Smooth muscle cell (in vitro differentiated cells): Measurements from ENCODE around the gene HPCAL4. TPM values are rescaled to one million over a fixed set of nuclear protein-coding genes. Genes with fewer than 3 reads are reported as not detected.

Source experiments
- DNase-seq: peaks from one replicate; lab custom pipeline; 2025; ENCODE audit not compliant: unreplicated experiment; lab: John Stamatoyannopoulos, UW
- H2AFZ ChIP-seq: fragments of 200-600 bp; sonication (generic); 2 replicates; pipeline ENCODE4 v1.6.0; 2016; ENCODE audit warnings: antibody characterized with exemption, low read depth, mild to moderate bottlenecking
- H3F3A ChIP-seq: fragments of 200-600 bp; sonication (generic); 2 replicates; pipeline ENCODE4 v1.6.0; 2017; ENCODE audit warnings: antibody characterized with exemption, low read depth
- H3K27ac ChIP-seq: fragments of 200-600 bp; sonication (generic); 2 replicates; pipeline ENCODE4 v1.5.1; 2016; ENCODE audit warnings: low read depth, mild to moderate bottlenecking
- H3K27me3 ChIP-seq: fragments of 200-600 bp; sonication (generic); 2 replicates; pipeline ENCODE4 v1.6.1; 2016; ENCODE audit warnings: low read depth, mild to moderate bottlenecking
- H3K36me3 ChIP-seq: fragments of 200-600 bp; sonication (generic); 2 replicates; pipeline ENCODE4 v1.5.1; 2016; ENCODE audit warnings: low read depth
- H3K4me1 ChIP-seq: fragments of 200-600 bp; sonication (generic); 2 replicates; pipeline ENCODE4 v1.5.1; 2016; ENCODE audit warnings: low read depth
- H3K4me2 ChIP-seq: fragments of 200-600 bp; sonication (generic); 2 replicates; pipeline ENCODE4 v1.6.0; 2016; ENCODE audit warnings: mild to moderate bottlenecking
- H3K4me3 ChIP-seq: fragments of 200-600 bp; sonication (generic); 2 replicates; pipeline ENCODE4 v1.5.1; 2016; ENCODE audit warnings: mild to moderate bottlenecking
- H3K79me2 ChIP-seq: fragments of 200-600 bp; sonication (generic); 2 replicates; pipeline ENCODE4 v1.6.0; 2016; ENCODE audit warnings: low read depth, mild to moderate bottlenecking
- H3K9ac ChIP-seq: fragments of 200-600 bp; sonication (generic); 2 replicates; pipeline ENCODE4 v1.6.0; 2016; ENCODE audit warnings: low read depth
- H3K9me3 ChIP-seq: fragments of 200-600 bp; sonication (generic); replicated peaks from 2 replicates; pipeline ENCODE4 v1.5.1; 2016; ENCODE audit warnings: low read depth
- H4K20me1 ChIP-seq: fragments of 200-600 bp; sonication (generic); 2 replicates; pipeline ENCODE4 v1.6.0; 2016; ENCODE audit warnings: low read depth
- CTCF ChIP-seq: fragments of 200-600 bp; sonication (generic); IDR thresholded peaks from 2 replicates; pipeline ENCODE4 v1.5.1; 2017; ENCODE audit warnings: borderline replicate concordance, mild to moderate bottlenecking, antibody characterized with exemption; ENCODE audit not compliant: insufficient read depth, poor library complexity, severe bottlenecking
- WGBS: methylation state at CpG from one replicate; pipeline ENCODE4 v1.1.7; 2016; ENCODE audit warnings: low lambda C conversion rate; 5-methylcytosine and 5-hydroxymethylcytosine counted together
- polyA plus RNA-seq: library from polyadenylated mRNA; unstranded; fragments of >200 nt; fragmentation: Nextera tagmentation; extraction: Ambion mirVana; gene quantifications from 2 replicates; pipeline ENCODE4 v1.2.1, GENCODE V29; 2016
- total RNA-seq: library from RNA; depleted of rRNA; stranded (reverse); fragments of >200 nt; gene quantifications from 2 replicates; pipeline ENCODE4 v1.2.3, GENCODE V29; 2014

The HPCAL4 gene
- total and polyA plus RNA-seq, 2 experiments from 2014 or later: 0.04 TPM; not detected in 1

GRCh38 chr1:39681294-39681693, 9.9 kb downstream of the HPCAL4 start:
- Histone ChIP-seq H3K9me3 (no peaks in the 10 kb centered on the region), H3K4me1 (no peaks in the 10 kb centered on the region), H3K9ac (no peak overlapping the region), H3K36me3 (no peaks in the 10 kb centered on the region), H3F3A (no peaks in the 10 kb centered on the region), H3K4me3 (no peak overlapping the region), H3K27me3 (peaks cover 95% of the 10 kb centered on the region), H3K27ac (no peak overlapping the region), H3K79me2 (no peaks in the 10 kb centered on the region), H4K20me1 (no peaks in the 10 kb centered on the region), H3K4me2 (no peak overlapping the region), H2AFZ (no peak overlapping the region)
- WGBS: 82% methylated on average over 3 of the region's 3 CpGs
- DNase-seq: no peak
- TF ChIP-seq CTCF: no peak

- Histone ChIP-seq H3K4me2 (no peak overlapping the region), H3K27me3 (peaks cover 92% of the 10 kb centered on the region), H3K4me1 (no peaks in the 10 kb centered on the region), H3K9me3 (no peaks in the 10 kb centered on the region), H3F3A (no peaks in the 10 kb centered on the region), H3K27ac (no peak overlapping the region), H4K20me1 (no peaks in the 10 kb centered on the region), H3K36me3 (no peaks in the 10 kb centered on the region), H2AFZ (no peak overlapping the region), H3K9ac (no peak overlapping the region), H3K79me2 (no peaks in the 10 kb centered on the region), H3K4me3 (no peak overlapping the region)
- TF ChIP-seq CTCF: no peak
- 88% methylated on average over 4 of the region's 4 CpGs for WGBS
- no peak for DNase-seq
Measured at GRCh38 chr1:39680751-39681150, 10.5 kb downstream of the HPCAL4 start.

- no peak for DNase-seq
- Histone ChIP-seq H3K4me3 (no peak overlapping the region), H3K9ac (no peak overlapping the region), H4K20me1 (no peaks in the 10 kb centered on the region), H3K4me2 (no peak overlapping the region), H3K4me1 (no peaks in the 10 kb centered on the region), H3K27me3 (peaks cover 92% of the 10 kb centered on the region), H3K9me3 (no peaks in the 10 kb centered on the region), H3K36me3 (no peaks in the 10 kb centered on the region), H3K79me2 (no peaks in the 10 kb centered on the region), H2AFZ (no peak overlapping the region), H3F3A (no peaks in the 10 kb centered on the region), H3K27ac (no peak overlapping the region)
- TF ChIP-seq CTCF: no peak
- WGBS: 56% methylated on average over 2 of the region's 2 CpGs
Measured at GRCh38 chr1:39679821-39680220, 11.4 kb downstream of the HPCAL4 start.

- Histone ChIP-seq H3K4me2 (no peak overlapping the region), H3K4me3 (no peak overlapping the region), H3K27ac (no peak overlapping the region), H3K9me3 (no peaks in the 10 kb centered on the region), H3K79me2 (no peaks in the 10 kb centered on the region), H3K9ac (no peak overlapping the region), H3F3A (no peaks in the 10 kb centered on the region), H4K20me1 (no peaks in the 10 kb centered on the region), H3K36me3 (no peaks in the 10 kb centered on the region), H3K27me3 (peaks cover 92% of the 10 kb centered on the region), H2AFZ (no peak overlapping the region), H3K4me1 (no peaks in the 10 kb centered on the region)
- DNase-seq: no peak
- 54% methylated on average over 2 of the region's 2 CpGs for WGBS
- TF ChIP-seq CTCF: no peak
Measured at GRCh38 chr1:39678889-39679288, 12.3 kb downstream of the HPCAL4 start.
